CD14-positive monocyte (primary cell): Measurements from ENCODE around the gene F13B. TPM values are rescaled to one million over a fixed set of nuclear protein-coding genes. Genes with fewer than 3 reads are reported as not detected.

Experiments
- DNase-seq, 3 donors: peaks; one replicate each; pipeline ENCODE4 v3.0.0-alpha.2; 2011 to 2022
- H2AFZ ChIP-seq: 2 replicates; pipeline ENCODE4 v1.6.0; 2012; ENCODE audit warnings: mild to moderate bottlenecking, low read depth, low read length, inconsistent platforms; ENCODE audit not compliant: insufficient read depth, poor library complexity, severe bottlenecking
- H3K27ac ChIP-seq, 2 donors: 1 replicate in 1 of 2; 2 replicates in 1 of 2; pipeline ENCODE4 v1.5.1; 2012 to 2013; ENCODE audit warnings: low read length in 2 of 2, control low read depth in 1 of 2, inconsistent platforms in 1 of 2, low read depth in 1 of 2, mild to moderate bottlenecking in 1 of 2
- H3K27me3 ChIP-seq, 2 donors: one replicate each; pipeline versions ENCODE4 v1.6.0 to v1.6.1; 2011 to 2013; ENCODE audit warnings: low read length in 2 of 2; ENCODE audit not compliant: control insufficient read depth in 2 of 2, insufficient read depth in 2 of 2
- H3K36me3 ChIP-seq, 2 donors: replicated peaks in 1 of 2; 1 replicate in 1 of 2; 2 replicates in 1 of 2; pipeline versions ENCODE4 v1.5.1 to v1.6.1; 2012 to 2013; ENCODE audit warnings: low read length in 2 of 2, control low read depth in 1 of 2, inconsistent platforms in 1 of 2, mild to moderate bottlenecking in 1 of 2; ENCODE audit not compliant: insufficient read depth in 2 of 2, control insufficient read depth in 1 of 2
- H3K4me1 ChIP-seq, 2 donors: 1 replicate in 1 of 2; 2 replicates in 1 of 2; pipeline versions ENCODE4 v1.5.1 to v1.6.1; 2012 to 2013; ENCODE audit warnings: low read length in 2 of 2, control low read depth in 1 of 2, inconsistent platforms in 1 of 2, mild to moderate bottlenecking in 1 of 2, moderate library complexity in 1 of 2; ENCODE audit not compliant: insufficient read depth in 2 of 2, control insufficient read depth in 1 of 2
- H3K4me2 ChIP-seq: replicated peaks from 2 replicates; pipeline ENCODE3; 2012; ENCODE audit warnings: low read length, moderate library complexity, mild to moderate bottlenecking; ENCODE audit not compliant: poor library complexity, severe bottlenecking; ENCODE audit errors: extremely low read depth
- H3K4me3 ChIP-seq, 3 experiments: fragments of 200-600 bp in 1 of 3; sonication (generic) in 1 of 3; replicated peaks in 1 of 3; 1 replicate in 2 of 3; 2 replicates in 1 of 3; pipeline ENCODE4 v1.5.1; 2011 to 2013; ENCODE audit warnings: low read length in 3 of 3, mild to moderate bottlenecking in 3 of 3, control low read depth in 2 of 3, low read depth in 2 of 3, inconsistent platforms in 1 of 3, moderate library complexity in 1 of 3
- H3K79me2 ChIP-seq: 2 replicates; pipeline ENCODE4 v1.6.0; 2012; ENCODE audit warnings: mild to moderate bottlenecking, control low read depth, inconsistent platforms, low read length, moderate library complexity; ENCODE audit not compliant: insufficient read depth
- H3K9ac ChIP-seq: 2 replicates; pipeline ENCODE4 v1.6.0; 2017; ENCODE audit warnings: low read length, mild to moderate bottlenecking; ENCODE audit not compliant: insufficient read depth, poor library complexity, severe bottlenecking
- H3K9me3 ChIP-seq, 2 donors: replicated peaks in 1 of 2; 1 replicate in 1 of 2; 2 replicates in 1 of 2; pipeline versions ENCODE4 v1.5.1 to v1.6.1; 2012 to 2013; ENCODE audit warnings: low read length in 2 of 2, control low read depth in 1 of 2; ENCODE audit not compliant: control insufficient read depth in 1 of 2, insufficient read depth in 1 of 2
- H4K20me1 ChIP-seq: 2 replicates; pipeline ENCODE4 v1.6.0; 2012; ENCODE audit warnings: mild to moderate bottlenecking, low read length, control low read depth, moderate library complexity; ENCODE audit not compliant: insufficient read depth
- H3K27ac Mint-ChIP-seq, 7 donors: one replicate each; pipeline ENCODE4 v1.8.0; 2020; ENCODE audit warnings: mild to moderate bottlenecking in 7 of 7, mixed read lengths in 7 of 7, moderate library complexity in 6 of 7, inconsistent platforms in 2 of 7
- H3K27me3 Mint-ChIP-seq, 3 donors: one replicate each; pipeline ENCODE4 v1.8.0; 2021 to 2022; ENCODE audit warnings: low read depth in 3 of 3, mild to moderate bottlenecking in 3 of 3, mixed read lengths in 3 of 3, moderate library complexity in 3 of 3, inconsistent platforms in 1 of 3
- H3K36me3 Mint-ChIP-seq, 2 donors: one replicate each; pipeline ENCODE4 v1.8.0; 2020; ENCODE audit warnings: mixed read lengths in 2 of 2, inconsistent platforms in 1 of 2, mild to moderate bottlenecking in 1 of 2
- H3K4me1 Mint-ChIP-seq: one replicate; pipeline ENCODE4 v1.8.0; 2020; ENCODE audit warnings: mild to moderate bottlenecking, mixed read lengths
- H3K4me3 Mint-ChIP-seq, 2 donors: one replicate each; pipeline ENCODE4 v1.8.0; 2020; ENCODE audit warnings: mild to moderate bottlenecking in 2 of 2, mixed read lengths in 2 of 2, moderate library complexity in 1 of 2
- H3K9me3 Mint-ChIP-seq, 7 donors: one replicate each; pipeline ENCODE4 v1.8.0; 2020 to 2022; ENCODE audit warnings: mixed read lengths in 7 of 7, mild to moderate bottlenecking in 6 of 7, moderate library complexity in 6 of 7, inconsistent platforms in 2 of 7
- WGBS: methylation state at CpG from one replicate; pipeline ENCODE4 v1.1.5; 2013; ENCODE audit warnings: missing lambda C conversion rate; ENCODE audit not compliant: insufficient coverage; 5-methylcytosine and 5-hydroxymethylcytosine counted together
- intact Hi-C, 2 donors: fragments of 100-400 bp; cut with micrococcal nuclease; formaldehyde crosslinking; loops; one replicate each; pipeline versions ENCODE4 v1.15.0 to v1.15.1; 2023
- polyA plus RNA-seq, 3 donors: library from polyadenylated mRNA; depleted of rRNA in 1 of 3; unstranded in 2 of 3; stranded (reverse) in 1 of 3; fragments of 300-500 nt in 2 of 3; fragments of >200 nt in 1 of 3; fragmentation: Illumina TruSeq in 2 of 3; gene quantifications; 1 replicate in 2 of 3; 2 replicates in 1 of 3; pipeline ENCODE4 v1.2.3, GENCODE V29; 2012 to 2021
- TF ChIP-seq, protein P1 (sequence below): fragments of 200-600 bp; IDR thresholded peaks from one replicate; pipeline ENCODE4 v1.8.0; 2022; ENCODE audit warnings: antibody characterized with exemption, mild to moderate bottlenecking

Gene F13B
- polyA plus RNA-seq, 3 donors = not detected

DNA sequence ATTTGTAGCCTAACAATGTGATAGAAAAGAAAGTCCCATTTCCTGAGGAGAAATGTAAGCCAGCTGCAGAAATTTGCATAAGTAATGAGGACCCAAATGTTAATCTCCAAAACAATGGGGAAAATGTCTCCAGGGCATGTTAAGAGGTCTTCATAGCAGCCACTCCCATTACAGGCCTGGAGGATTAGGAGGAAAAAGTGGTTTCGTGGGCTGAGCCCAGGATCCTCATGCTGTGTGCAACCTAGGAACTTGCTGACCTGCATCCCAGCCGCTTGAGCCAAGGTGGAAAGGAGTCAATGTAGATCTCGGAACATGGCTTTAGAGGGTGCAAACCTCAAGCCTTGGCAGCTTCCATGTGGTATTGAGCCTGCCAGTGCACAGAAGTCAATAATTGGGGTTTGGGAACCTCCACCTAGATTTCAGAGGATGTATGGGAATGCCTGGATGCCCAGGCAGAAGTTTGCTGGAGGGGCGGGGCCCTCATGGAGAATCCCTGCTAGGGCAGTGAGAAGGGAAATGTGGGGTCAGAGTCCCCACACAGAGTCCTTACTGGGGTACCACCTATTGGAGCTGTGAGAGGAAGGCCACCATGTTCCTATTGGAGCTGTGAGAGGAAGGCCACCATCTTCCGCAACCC, 14.2 kb upstream of the F13B start:
- Mint-ChIP-seq H3K4me3 (no peak overlapping the region), H3K36me3 (peaks cover 38 to 47% of the 10 kb centered on the region in 2 donors), H3K27me3 (no peaks in the 10 kb centered on the region), H3K9me3 (peaks cover 20 to 32% (median 24%) of the 10 kb centered on the region in 7 donors), H3K27ac (no peak overlapping the region), H3K4me1 (no peaks in the 10 kb centered on the region)
- no peaks in the 10 kb centered on the region for H3K27me3 ChIP-seq
- peaks cover 17 to 32% of the 10 kb centered on the region in 2 donors for H3K9me3 ChIP-seq
- no peaks in the 10 kb centered on the region for H3K4me1 ChIP-seq
- H3K4me2 ChIP-seq = no peak overlapping the region
- no peak for DNase-seq
- intact Hi-C loops = no loop called here
- 100% methylated on average over 4 of the region's 5 CpGs for WGBS
- H3K4me3 ChIP-seq = no peak overlapping the region
- no peaks in the 10 kb centered on the region for H4K20me1 ChIP-seq
- H3K79me2 ChIP-seq = no peaks in the 10 kb centered on the region
- TF ChIP-seq, protein P1, sequence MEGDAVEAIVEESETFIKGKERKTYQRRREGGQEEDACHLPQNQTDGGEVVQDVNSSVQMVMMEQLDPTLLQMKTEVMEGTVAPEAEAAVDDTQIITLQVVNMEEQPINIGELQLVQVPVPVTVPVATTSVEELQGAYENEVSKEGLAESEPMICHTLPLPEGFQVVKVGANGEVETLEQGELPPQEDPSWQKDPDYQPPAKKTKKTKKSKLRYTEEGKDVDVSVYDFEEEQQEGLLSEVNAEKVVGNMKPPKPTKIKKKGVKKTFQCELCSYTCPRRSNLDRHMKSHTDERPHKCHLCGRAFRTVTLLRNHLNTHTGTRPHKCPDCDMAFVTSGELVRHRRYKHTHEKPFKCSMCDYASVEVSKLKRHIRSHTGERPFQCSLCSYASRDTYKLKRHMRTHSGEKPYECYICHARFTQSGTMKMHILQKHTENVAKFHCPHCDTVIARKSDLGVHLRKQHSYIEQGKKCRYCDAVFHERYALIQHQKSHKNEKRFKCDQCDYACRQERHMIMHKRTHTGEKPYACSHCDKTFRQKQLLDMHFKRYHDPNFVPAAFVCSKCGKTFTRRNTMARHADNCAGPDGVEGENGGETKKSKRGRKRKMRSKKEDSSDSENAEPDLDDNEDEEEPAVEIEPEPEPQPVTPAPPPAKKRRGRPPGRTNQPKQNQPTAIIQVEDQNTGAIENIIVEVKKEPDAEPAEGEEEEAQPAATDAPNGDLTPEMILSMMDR = no peak
- no peak overlapping the region for H3K27ac ChIP-seq
- H3K9ac ChIP-seq = no peak overlapping the region
- no peak overlapping the region for H2AFZ ChIP-seq
- peaks cover 37 to 47% of the 10 kb centered on the region in 2 donors for H3K36me3 ChIP-seq

DNA sequence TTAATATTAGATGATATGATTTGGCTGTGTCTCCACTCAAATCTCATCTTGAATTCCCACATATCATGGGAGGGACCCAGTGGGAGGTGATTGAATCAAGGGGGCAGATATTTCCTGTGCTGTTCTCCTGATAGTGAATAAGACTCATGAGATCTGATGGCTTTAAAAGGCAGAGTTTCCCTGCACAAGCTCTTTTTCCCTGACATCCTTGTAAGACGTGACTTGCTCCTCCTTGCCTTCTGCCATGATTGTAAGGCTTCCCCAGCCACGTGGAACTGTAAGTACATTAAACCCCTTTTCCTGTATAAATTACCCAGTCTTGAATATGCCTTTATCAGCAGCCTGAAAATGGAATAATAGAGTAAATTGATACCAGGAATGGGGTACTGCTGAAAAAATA, 13.3 kb upstream of the F13B start:
- no peak overlapping the region for H3K4me2 ChIP-seq
- peaks cover 17 to 32% of the 10 kb centered on the region in 2 donors for H3K9me3 ChIP-seq
- H3K4me3 ChIP-seq = no peak overlapping the region
- DNase-seq = no peak
- Mint-ChIP-seq H3K9me3 (peaks cover 20 to 36% (median 24%) of the 10 kb centered on the region in 7 donors), H3K4me1 (no peaks in the 10 kb centered on the region), H3K4me3 (no peak overlapping the region), H3K27me3 (no peaks in the 10 kb centered on the region), H3K27ac (no peak overlapping the region), H3K36me3 (peaks cover 31 to 39% of the 10 kb centered on the region in 2 donors)
- no peaks in the 10 kb centered on the region for H3K4me1 ChIP-seq
- H3K36me3 ChIP-seq = peaks cover 28 to 38% of the 10 kb centered on the region in 2 donors
- no peak overlapping the region for H2AFZ ChIP-seq
- no CpG with 5 or more reads among the region's 2 CpGs for WGBS
- no peaks in the 10 kb centered on the region for H4K20me1 ChIP-seq
- H3K27me3 ChIP-seq = no peaks in the 10 kb centered on the region
- no peak overlapping the region for H3K27ac ChIP-seq
- TF ChIP-seq, protein P1 = no peak
- intact Hi-C loops = no loop called here
- no peak overlapping the region for H3K9ac ChIP-seq
- no peaks in the 10 kb centered on the region for H3K79me2 ChIP-seq
